ENCODE data around the gene CSNK1E.

DNA sequence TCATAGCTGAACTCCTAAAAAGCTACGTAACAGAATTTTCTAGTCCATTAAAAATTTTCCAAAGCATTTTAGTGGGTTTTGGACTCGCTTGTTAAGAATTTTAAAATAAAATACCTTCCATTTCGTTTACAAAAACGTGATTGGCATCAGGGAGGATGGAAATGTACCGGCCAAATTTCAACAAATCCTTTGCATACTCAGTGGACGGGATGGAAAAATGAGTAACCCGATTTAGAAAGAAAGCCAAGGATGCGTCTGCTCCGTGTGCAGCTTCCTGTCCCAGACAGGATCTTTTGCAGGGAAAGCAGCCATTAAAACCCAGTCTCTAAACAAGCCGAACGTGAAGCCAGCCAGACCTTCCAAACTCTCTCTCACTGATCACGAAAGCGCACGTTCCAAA is 60.1 kb downstream of the CSNK1E start:
- TF ChIP-seq, protein P1, sequence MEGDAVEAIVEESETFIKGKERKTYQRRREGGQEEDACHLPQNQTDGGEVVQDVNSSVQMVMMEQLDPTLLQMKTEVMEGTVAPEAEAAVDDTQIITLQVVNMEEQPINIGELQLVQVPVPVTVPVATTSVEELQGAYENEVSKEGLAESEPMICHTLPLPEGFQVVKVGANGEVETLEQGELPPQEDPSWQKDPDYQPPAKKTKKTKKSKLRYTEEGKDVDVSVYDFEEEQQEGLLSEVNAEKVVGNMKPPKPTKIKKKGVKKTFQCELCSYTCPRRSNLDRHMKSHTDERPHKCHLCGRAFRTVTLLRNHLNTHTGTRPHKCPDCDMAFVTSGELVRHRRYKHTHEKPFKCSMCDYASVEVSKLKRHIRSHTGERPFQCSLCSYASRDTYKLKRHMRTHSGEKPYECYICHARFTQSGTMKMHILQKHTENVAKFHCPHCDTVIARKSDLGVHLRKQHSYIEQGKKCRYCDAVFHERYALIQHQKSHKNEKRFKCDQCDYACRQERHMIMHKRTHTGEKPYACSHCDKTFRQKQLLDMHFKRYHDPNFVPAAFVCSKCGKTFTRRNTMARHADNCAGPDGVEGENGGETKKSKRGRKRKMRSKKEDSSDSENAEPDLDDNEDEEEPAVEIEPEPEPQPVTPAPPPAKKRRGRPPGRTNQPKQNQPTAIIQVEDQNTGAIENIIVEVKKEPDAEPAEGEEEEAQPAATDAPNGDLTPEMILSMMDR (IDR thresholded peaks at IDR 0.05 in 4 of 5, conservative IDR thresholded peaks at IDR 0.05 in 1 of 5): no peak
- TF ChIP-seq POLR2A (IDR thresholded peaks at IDR 0.05): no peak

Data from gastrocnemius medialis (tissue), 4 donors.